Smooth muscle cell (in vitro differentiated cells): ENCODE measurements around the gene CTDSPL. TPM values are rescaled to one million over a fixed set of nuclear protein-coding genes. Genes with fewer than 3 reads are reported as not detected.

ENCODE experiments used
- DNase-seq: peaks from one replicate; lab custom pipeline; 2025; ENCODE audit not compliant: unreplicated experiment; lab: John Stamatoyannopoulos, UW
- H2AFZ ChIP-seq: fragments of 200-600 bp; sonication (generic); 2 replicates; pipeline ENCODE4 v1.6.0; 2016; ENCODE audit warnings: antibody characterized with exemption, low read depth, mild to moderate bottlenecking
- H3F3A ChIP-seq: fragments of 200-600 bp; sonication (generic); 2 replicates; pipeline ENCODE4 v1.6.0; 2017; ENCODE audit warnings: antibody characterized with exemption, low read depth
- H3K27ac ChIP-seq: fragments of 200-600 bp; sonication (generic); 2 replicates; pipeline ENCODE4 v1.5.1; 2016; ENCODE audit warnings: low read depth, mild to moderate bottlenecking
- H3K27me3 ChIP-seq: fragments of 200-600 bp; sonication (generic); 2 replicates; pipeline ENCODE4 v1.6.1; 2016; ENCODE audit warnings: low read depth, mild to moderate bottlenecking
- H3K36me3 ChIP-seq: fragments of 200-600 bp; sonication (generic); 2 replicates; pipeline ENCODE4 v1.5.1; 2016; ENCODE audit warnings: low read depth
- H3K4me1 ChIP-seq: fragments of 200-600 bp; sonication (generic); 2 replicates; pipeline ENCODE4 v1.5.1; 2016; ENCODE audit warnings: low read depth
- H3K4me2 ChIP-seq: fragments of 200-600 bp; sonication (generic); 2 replicates; pipeline ENCODE4 v1.6.0; 2016; ENCODE audit warnings: mild to moderate bottlenecking
- H3K4me3 ChIP-seq: fragments of 200-600 bp; sonication (generic); 2 replicates; pipeline ENCODE4 v1.5.1; 2016; ENCODE audit warnings: mild to moderate bottlenecking
- H3K79me2 ChIP-seq: fragments of 200-600 bp; sonication (generic); 2 replicates; pipeline ENCODE4 v1.6.0; 2016; ENCODE audit warnings: low read depth, mild to moderate bottlenecking
- H3K9ac ChIP-seq: fragments of 200-600 bp; sonication (generic); 2 replicates; pipeline ENCODE4 v1.6.0; 2016; ENCODE audit warnings: low read depth
- H3K9me3 ChIP-seq: fragments of 200-600 bp; sonication (generic); replicated peaks from 2 replicates; pipeline ENCODE4 v1.5.1; 2016; ENCODE audit warnings: low read depth
- H4K20me1 ChIP-seq: fragments of 200-600 bp; sonication (generic); 2 replicates; pipeline ENCODE4 v1.6.0; 2016; ENCODE audit warnings: low read depth
- CTCF ChIP-seq: fragments of 200-600 bp; sonication (generic); IDR thresholded peaks from 2 replicates; pipeline ENCODE4 v1.5.1; 2017; ENCODE audit warnings: borderline replicate concordance, mild to moderate bottlenecking, antibody characterized with exemption; ENCODE audit not compliant: insufficient read depth, poor library complexity, severe bottlenecking
- WGBS: methylation state at CpG from one replicate; pipeline ENCODE4 v1.1.7; 2016; ENCODE audit warnings: low lambda C conversion rate; 5-methylcytosine and 5-hydroxymethylcytosine counted together
- polyA plus RNA-seq: library from polyadenylated mRNA; unstranded; fragments of >200 nt; fragmentation: Nextera tagmentation; extraction: Ambion mirVana; gene quantifications from 2 replicates; pipeline ENCODE4 v1.2.1, GENCODE V29; 2016
- total RNA-seq: library from RNA; depleted of rRNA; stranded (reverse); fragments of >200 nt; gene quantifications from 2 replicates; pipeline ENCODE4 v1.2.3, GENCODE V29; 2014

The CTDSPL gene
- total and polyA plus RNA-seq, 2 experiments from 2014 or later = 31.3 to 34.3 TPM

- H3K9me3 ChIP-seq = peaks cover 6% of the 10 kb centered on the region
- WGBS = 52% methylated on average over 7 of the region's 7 CpGs
- TF ChIP-seq CTCF = no peak
- H3K36me3 ChIP-seq = no peaks in the 10 kb centered on the region
- H3K9ac ChIP-seq = no peak overlapping the region
- peak overlapping the region; percentile 1 for H3K4me2 ChIP-seq
- peaks cover 39% of the 10 kb centered on the region for H3K79me2 ChIP-seq
- H4K20me1 ChIP-seq = peaks cover 14% of the 10 kb centered on the region
- H3K27me3 ChIP-seq = no peaks in the 10 kb centered on the region
- no peak overlapping the region for H3K27ac ChIP-seq
- no peak overlapping the region for H3K4me3 ChIP-seq
- peaks cover 15% of the 10 kb centered on the region for H3K4me1 ChIP-seq
- H2AFZ ChIP-seq = no peak overlapping the region
- no peaks in the 10 kb centered on the region for H3F3A ChIP-seq
- DNase-seq = no peak
These were observed 62.8 kb downstream of the CTDSPL start for GRCh38 chr3:37924453-37924852.

GRCh38 chr3:37925157-37925556, 63.5 kb downstream of the CTDSPL start:
- whole genome bisulfite sequencing = 61% methylated on average over 2 of the region's 2 CpGs
- no peaks in the 10 kb centered on the region for H3K36me3 ChIP-seq
- no peaks in the 10 kb centered on the region for H3K27me3 ChIP-seq
- no peak overlapping the region for H3K4me3 ChIP-seq
- no peak for TF ChIP-seq CTCF
- H3K4me1 ChIP-seq = peaks cover 15% of the 10 kb centered on the region
- no peak overlapping the region for H2AFZ ChIP-seq
- no peak for DNase-seq
- H3K27ac ChIP-seq = no peak overlapping the region
- H4K20me1 ChIP-seq = peaks cover 8% of the 10 kb centered on the region
- no peaks in the 10 kb centered on the region for H3F3A ChIP-seq
- H3K9ac ChIP-seq = no peak overlapping the region
- peaks cover 45% of the 10 kb centered on the region for H3K79me2 ChIP-seq
- peaks cover 6% of the 10 kb centered on the region for H3K9me3 ChIP-seq
- H3K4me2 ChIP-seq = no peak overlapping the region

- Histone ChIP-seq H3K27ac (no peak overlapping the region), H3K79me2 (peaks cover 58% of the 10 kb centered on the region)
- WGBS = 88% methylated on average over 3 of the region's 3 CpGs
These were observed 64.9 kb downstream of the CTDSPL start for GRCh38 chr3:37926611-37927010.

More at GRCh38 chr3:37926611-37927010, 64.9 kb downstream of the CTDSPL start:
- Histone ChIP-seq H3K4me3 (no peak overlapping the region), H3K4me1 (peaks cover 15% of the 10 kb centered on the region), H3F3A (no peaks in the 10 kb centered on the region), H3K36me3 (no peaks in the 10 kb centered on the region), H3K9me3 (peaks cover 6% of the 10 kb centered on the region), H2AFZ (no peak overlapping the region), H3K9ac (no peak overlapping the region), H3K27me3 (no peaks in the 10 kb centered on the region), H3K4me2 (no peak overlapping the region), H4K20me1 (peaks cover 5% of the 10 kb centered on the region)
- DNase-seq = no peak
- no peak for TF ChIP-seq CTCF
